IgD-negative memory B cell (primary cell): ENCODE measurements around the gene ACAD10. TPM values are rescaled to one million over a fixed set of nuclear protein-coding genes. Genes with fewer than 3 reads are reported as not detected.

Experiments
- H3K27ac Mint-ChIP-seq, 3 donors: one replicate each; pipeline ENCODE4 v1.8.0; 2020 to 2022; ENCODE audit warnings: mild to moderate bottlenecking in 3 of 3, mixed read lengths in 3 of 3, moderate library complexity in 1 of 3
- H3K27me3 Mint-ChIP-seq: one replicate; pipeline ENCODE4 v1.8.0; 2021; ENCODE audit warnings: mixed read lengths
- H3K36me3 Mint-ChIP-seq: one replicate; pipeline ENCODE4 v1.8.0; 2020; ENCODE audit warnings: mild to moderate bottlenecking, mixed read lengths
- H3K4me1 Mint-ChIP-seq, 3 donors: one replicate each; pipeline ENCODE4 v1.8.0; 2020 to 2022; ENCODE audit warnings: mixed read lengths in 3 of 3, mild to moderate bottlenecking in 1 of 3
- H3K4me3 Mint-ChIP-seq, 4 donors: one replicate each; pipeline ENCODE4 v1.8.0; 2020 to 2022; ENCODE audit warnings: mild to moderate bottlenecking in 4 of 4, mixed read lengths in 4 of 4, moderate library complexity in 3 of 4
- H3K9me3 Mint-ChIP-seq, 3 donors: one replicate each; pipeline ENCODE4 v1.8.0; 2020 to 2021; ENCODE audit warnings: mixed read lengths in 3 of 3, mild to moderate bottlenecking in 1 of 3
- polyA plus RNA-seq: library from polyadenylated mRNA; unstranded; fragments of 300-500 nt; fragmentation: Illumina TruSeq; gene quantifications from one replicate; pipeline ENCODE4 v1.2.3, GENCODE V29; 2021

ACAD10 gene
- polyA plus RNA-seq, 1 donor from 2014 or later: 17.5 TPM

- Mint-ChIP-seq H3K4me3 (no peak overlapping the region), H3K4me1 (peaks cover 0 to 1% (median 0%) of the 10 kb centered on the region in 3 donors), H3K9me3 (no peaks in the 10 kb centered on the region), H3K27ac (no peak overlapping the region), H3K27me3 (no peaks in the 10 kb centered on the region), H3K36me3 (peaks cover 2% of the 10 kb centered on the region)
These were observed 103.9 kb downstream of the ACAD10 start for GRCh38 chr12:111789779-111790178.

DNA sequence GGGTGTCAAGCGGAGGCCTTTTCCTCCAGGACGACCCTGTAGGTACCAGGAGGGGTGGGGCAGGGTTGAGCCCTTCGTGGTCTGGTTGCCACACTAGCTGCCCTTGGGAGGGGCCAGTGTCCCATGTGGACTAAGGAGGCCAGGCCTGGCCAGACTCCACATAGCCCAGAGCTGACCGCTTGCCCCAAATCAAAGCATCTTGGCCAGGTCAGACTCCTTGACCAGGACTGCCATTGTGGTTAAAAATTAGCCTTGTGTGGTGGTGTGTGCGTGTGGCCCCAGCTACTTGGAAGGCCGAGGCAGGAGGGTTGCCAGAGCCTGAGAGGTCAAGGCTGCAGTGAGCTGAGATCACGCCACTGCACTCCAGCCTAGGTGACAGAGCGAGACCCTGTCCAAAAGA, 105.7 kb downstream of the ACAD10 start:
- Mint-ChIP-seq H3K27ac (no peak overlapping the region), H3K36me3 (peaks cover 4% of the 10 kb centered on the region), H3K27me3 (no peaks in the 10 kb centered on the region), H3K9me3 (no peaks in the 10 kb centered on the region), H3K4me3 (no peak overlapping the region), H3K4me1 (peaks cover 0 to 1% (median 0%) of the 10 kb centered on the region in 3 donors)

- Mint-ChIP-seq H3K4me1 (peaks cover 0 to 1% (median 0%) of the 10 kb centered on the region in 3 donors), H3K9me3 (no peaks in the 10 kb centered on the region), H3K27ac (no peak overlapping the region), H3K4me3 (peak overlapping the region in 1 of 4 donors; percentile 18), H3K27me3 (no peaks in the 10 kb centered on the region), H3K36me3 (peaks cover 4% of the 10 kb centered on the region)
These were observed 106.5 kb downstream of the ACAD10 start for GRCh38 chr12:111792155-111792855.

GRCh38 chr12:111792856-111793235, 107.0 kb downstream of the ACAD10 start:
- H3K9me3 Mint-ChIP-seq: no peaks in the 10 kb centered on the region
- H3K36me3 Mint-ChIP-seq: peaks cover 4% of the 10 kb centered on the region
- peaks cover 0 to 1% (median 0%) of the 10 kb centered on the region in 3 donors for H3K4me1 Mint-ChIP-seq
- no peaks in the 10 kb centered on the region for H3K27me3 Mint-ChIP-seq
- no peak overlapping the region for H3K27ac Mint-ChIP-seq
- no peak overlapping the region for H3K4me3 Mint-ChIP-seq

- Mint-ChIP-seq H3K4me1 (no peaks in the 10 kb centered on the region), H3K9me3 (no peaks in the 10 kb centered on the region), H3K4me3 (no peak overlapping the region), H3K27ac (no peak overlapping the region), H3K27me3 (no peaks in the 10 kb centered on the region), H3K36me3 (peaks cover 8% of the 10 kb centered on the region)
These were observed 112.3 kb downstream of the ACAD10 start for GRCh38 chr12:111798182-111798581.

DNA sequence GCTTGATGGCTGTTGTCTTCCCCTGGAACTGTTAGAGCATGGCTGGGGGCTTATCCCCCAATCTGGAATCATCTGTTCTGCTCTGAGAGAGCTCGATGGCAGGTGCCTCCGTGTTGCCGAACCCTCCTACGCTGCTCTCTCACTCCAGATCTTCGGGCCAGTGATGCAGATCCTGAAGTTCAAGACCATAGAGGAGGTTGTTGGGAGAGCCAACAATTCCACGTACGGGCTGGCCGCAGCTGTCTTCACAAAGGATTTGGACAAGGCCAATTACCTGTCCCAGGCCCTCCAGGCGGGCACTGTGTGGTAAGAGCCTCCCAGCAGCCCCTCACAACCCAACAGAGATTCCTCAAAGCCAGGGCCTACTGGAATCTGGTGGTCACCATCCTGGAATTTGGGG, 113.9 kb downstream of the ACAD10 start:
- H3K4me3 Mint-ChIP-seq: no peak overlapping the region
- no peak overlapping the region for H3K27ac Mint-ChIP-seq
- no peaks in the 10 kb centered on the region for H3K27me3 Mint-ChIP-seq
- H3K4me1 Mint-ChIP-seq: no peaks in the 10 kb centered on the region
- peaks cover 8% of the 10 kb centered on the region for H3K36me3 Mint-ChIP-seq
- no peaks in the 10 kb centered on the region for H3K9me3 Mint-ChIP-seq

GRCh38 chr12:111803038-111803626, 117.3 kb downstream of the ACAD10 start:
- no peaks in the 10 kb centered on the region for H3K9me3 Mint-ChIP-seq
- no peaks in the 10 kb centered on the region for H3K27me3 Mint-ChIP-seq
- H3K4me3 Mint-ChIP-seq: no peak overlapping the region
- H3K36me3 Mint-ChIP-seq: peaks cover 4% of the 10 kb centered on the region
- H3K4me1 Mint-ChIP-seq: no peaks in the 10 kb centered on the region
- no peak overlapping the region for H3K27ac Mint-ChIP-seq

DNA sequence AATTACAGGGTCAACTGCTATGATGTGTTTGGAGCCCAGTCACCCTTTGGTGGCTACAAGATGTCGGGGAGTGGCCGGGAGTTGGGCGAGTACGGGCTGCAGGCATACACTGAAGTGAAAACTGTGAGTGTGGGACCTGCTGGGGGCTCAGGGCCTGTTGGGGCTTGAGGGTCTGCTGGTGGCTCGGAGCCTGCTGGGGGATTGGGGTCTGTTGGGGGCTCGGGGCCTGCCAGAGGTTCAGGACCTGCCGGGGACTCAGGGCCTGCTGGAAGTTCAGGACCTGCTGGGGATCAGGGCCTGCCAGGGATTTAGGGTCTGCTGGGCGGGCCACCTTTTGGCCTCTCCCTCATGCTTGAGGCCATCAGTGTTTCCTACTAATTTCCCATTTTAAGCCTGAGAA, 118.0 kb downstream of the ACAD10 start:
- Mint-ChIP-seq H3K27me3 (no peaks in the 10 kb centered on the region), H3K27ac (no peak overlapping the region), H3K9me3 (no peaks in the 10 kb centered on the region), H3K36me3 (peaks cover 4% of the 10 kb centered on the region), H3K4me1 (no peaks in the 10 kb centered on the region), H3K4me3 (no peak overlapping the region)

DNA sequence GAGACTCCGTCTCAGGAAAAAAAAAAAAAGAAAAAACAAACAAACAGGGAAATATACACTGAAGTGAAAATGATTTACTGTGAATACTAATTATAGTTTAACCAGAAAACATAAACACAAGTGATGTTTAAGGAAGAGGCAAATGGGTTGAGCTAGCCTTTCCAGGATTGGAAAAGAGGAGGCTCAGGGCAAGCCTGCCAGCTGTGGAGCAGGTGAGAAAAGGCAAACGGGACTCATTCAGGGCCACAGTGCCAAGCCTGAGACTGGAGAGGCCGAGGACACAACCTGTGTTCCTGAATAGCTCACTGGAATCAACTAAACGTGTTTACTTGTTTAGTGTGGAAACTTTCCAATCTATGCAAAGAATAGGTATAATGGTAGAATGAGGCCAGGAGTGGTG, 120.5 kb downstream of the ACAD10 start:
- Mint-ChIP-seq H3K4me3 (no peak overlapping the region), H3K4me1 (no peaks in the 10 kb centered on the region), H3K27ac (no peak overlapping the region), H3K9me3 (no peaks in the 10 kb centered on the region), H3K36me3 (no peaks in the 10 kb centered on the region), H3K27me3 (no peaks in the 10 kb centered on the region)

Other genes starting within 250 kb of the ACAD10 start
- 25.1 TPM for gene ATXN2, start 86.7 kb upstream of the ACAD10 start, polyA plus RNA-seq
- gene BRAP, start 97 bp upstream of the ACAD10 start, polyA plus RNA-seq: 20.5 TPM
- gene ALDH2, start 80.9 kb downstream of the ACAD10 start, polyA plus RNA-seq: 11.9 TPM
- gene MAPKAPK5, start 156.2 kb downstream of the ACAD10 start, polyA plus RNA-seq: 35.0 TPM